Measurements from ENCODE around the gene SPATA20. TPM values are rescaled to one million over a fixed set of nuclear protein-coding genes. Genes with fewer than 3 reads are reported as not detected.

The SPATA20 gene
- total RNA-seq, 1 donor from 2014 or later: 84.1 TPM

DNA sequence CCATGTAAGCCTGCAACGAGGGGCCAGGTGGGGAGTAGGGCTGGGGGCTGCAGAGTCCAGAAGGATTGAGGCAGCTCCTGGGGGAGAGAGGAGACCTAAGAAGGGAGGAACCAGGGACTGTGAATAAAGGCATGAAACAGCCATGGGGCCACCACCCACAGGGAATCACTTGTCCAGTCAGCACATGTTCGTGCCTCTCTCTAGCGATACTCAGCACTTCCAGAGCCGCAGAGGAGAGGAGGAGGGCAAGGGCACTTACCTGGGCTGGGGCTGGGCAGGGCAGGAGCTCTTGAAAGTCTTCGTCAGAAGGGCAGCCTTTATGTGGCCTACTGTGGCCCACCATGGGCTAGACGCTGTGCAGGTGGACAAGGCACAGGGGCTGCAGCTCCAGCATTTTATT, 37.8 kb downstream of the SPATA20 start:
- Mint-ChIP-seq H3K9me3 (ENCODE audit: low read depth) (no peaks in the 10 kb centered on the region), H3K36me3 (ENCODE audit: insufficient read depth) (no peaks in the 10 kb centered on the region), H3K27me3 (peaks cover 22% of the 10 kb centered on the region), H3K4me3 (ENCODE audit: low read depth) (no peak overlapping the region), H3K4me1 (ENCODE audit: low read depth) (peaks cover 22% of the 10 kb centered on the region), H3K27ac (no peak overlapping the region)
- TF ChIP-seq, protein P1, sequence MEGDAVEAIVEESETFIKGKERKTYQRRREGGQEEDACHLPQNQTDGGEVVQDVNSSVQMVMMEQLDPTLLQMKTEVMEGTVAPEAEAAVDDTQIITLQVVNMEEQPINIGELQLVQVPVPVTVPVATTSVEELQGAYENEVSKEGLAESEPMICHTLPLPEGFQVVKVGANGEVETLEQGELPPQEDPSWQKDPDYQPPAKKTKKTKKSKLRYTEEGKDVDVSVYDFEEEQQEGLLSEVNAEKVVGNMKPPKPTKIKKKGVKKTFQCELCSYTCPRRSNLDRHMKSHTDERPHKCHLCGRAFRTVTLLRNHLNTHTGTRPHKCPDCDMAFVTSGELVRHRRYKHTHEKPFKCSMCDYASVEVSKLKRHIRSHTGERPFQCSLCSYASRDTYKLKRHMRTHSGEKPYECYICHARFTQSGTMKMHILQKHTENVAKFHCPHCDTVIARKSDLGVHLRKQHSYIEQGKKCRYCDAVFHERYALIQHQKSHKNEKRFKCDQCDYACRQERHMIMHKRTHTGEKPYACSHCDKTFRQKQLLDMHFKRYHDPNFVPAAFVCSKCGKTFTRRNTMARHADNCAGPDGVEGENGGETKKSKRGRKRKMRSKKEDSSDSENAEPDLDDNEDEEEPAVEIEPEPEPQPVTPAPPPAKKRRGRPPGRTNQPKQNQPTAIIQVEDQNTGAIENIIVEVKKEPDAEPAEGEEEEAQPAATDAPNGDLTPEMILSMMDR (IDR thresholded peaks at IDR 0.05; ENCODE audit: unreplicated experiment): no peak
- DNase-seq (ENCODE audit: low spot score, unreplicated experiment): no peak

DNA sequence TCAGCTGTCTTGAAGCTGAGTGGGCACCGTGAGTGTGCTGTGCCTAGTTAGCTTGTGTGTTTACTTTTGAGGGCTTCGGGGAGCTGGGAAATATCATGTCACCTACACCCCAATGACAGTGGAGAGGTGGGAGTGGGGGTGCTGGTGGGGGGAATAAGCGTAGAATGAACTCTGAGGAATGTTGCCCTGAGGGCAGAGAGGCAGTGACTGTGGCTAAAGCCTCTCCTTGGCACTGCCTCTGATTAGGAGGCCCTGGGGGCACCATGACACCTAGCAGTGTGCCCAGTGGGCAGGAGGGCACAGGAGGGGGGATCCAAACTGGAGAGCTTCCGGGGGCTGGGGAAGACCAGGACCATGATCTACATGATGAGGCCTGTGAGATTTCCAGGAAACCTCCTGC, 38.4 kb downstream of the SPATA20 start:
- Mint-ChIP-seq H3K27me3 (peaks cover 22% of the 10 kb centered on the region), H3K4me1 (ENCODE audit: low read depth) (peaks cover 22% of the 10 kb centered on the region), H3K4me3 (ENCODE audit: low read depth) (no peak overlapping the region), H3K36me3 (ENCODE audit: insufficient read depth) (no peaks in the 10 kb centered on the region), H3K9me3 (ENCODE audit: low read depth) (no peaks in the 10 kb centered on the region), H3K27ac (no peak overlapping the region)
- DNase-seq (ENCODE audit: low spot score, unreplicated experiment): no peak
- TF ChIP-seq, protein P1 (IDR thresholded peaks at IDR 0.05; ENCODE audit: unreplicated experiment): no peak

DNA sequence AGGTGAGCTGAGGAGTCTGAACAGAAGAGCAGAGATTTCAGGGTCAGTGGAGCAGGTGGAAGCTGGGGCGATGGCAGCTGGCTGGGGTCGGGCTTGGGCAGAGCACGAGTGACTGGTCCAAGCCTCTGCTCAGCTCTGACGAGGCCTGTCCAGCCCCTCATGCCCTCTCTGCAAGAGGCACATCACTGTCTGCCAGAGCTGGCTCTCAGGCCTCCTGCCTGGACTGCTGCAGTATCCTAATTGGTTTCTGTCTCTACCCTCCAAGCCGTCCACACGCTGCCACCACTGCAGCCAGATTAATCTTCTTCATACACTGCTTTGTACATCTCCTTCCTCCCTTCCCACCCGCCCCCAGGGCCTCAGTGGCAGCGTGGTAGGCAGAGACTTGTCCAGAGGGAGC, 38.9 kb downstream of the SPATA20 start:
- H3K36me3 Mint-ChIP-seq (ENCODE audit: insufficient read depth): no peaks in the 10 kb centered on the region

DNA sequence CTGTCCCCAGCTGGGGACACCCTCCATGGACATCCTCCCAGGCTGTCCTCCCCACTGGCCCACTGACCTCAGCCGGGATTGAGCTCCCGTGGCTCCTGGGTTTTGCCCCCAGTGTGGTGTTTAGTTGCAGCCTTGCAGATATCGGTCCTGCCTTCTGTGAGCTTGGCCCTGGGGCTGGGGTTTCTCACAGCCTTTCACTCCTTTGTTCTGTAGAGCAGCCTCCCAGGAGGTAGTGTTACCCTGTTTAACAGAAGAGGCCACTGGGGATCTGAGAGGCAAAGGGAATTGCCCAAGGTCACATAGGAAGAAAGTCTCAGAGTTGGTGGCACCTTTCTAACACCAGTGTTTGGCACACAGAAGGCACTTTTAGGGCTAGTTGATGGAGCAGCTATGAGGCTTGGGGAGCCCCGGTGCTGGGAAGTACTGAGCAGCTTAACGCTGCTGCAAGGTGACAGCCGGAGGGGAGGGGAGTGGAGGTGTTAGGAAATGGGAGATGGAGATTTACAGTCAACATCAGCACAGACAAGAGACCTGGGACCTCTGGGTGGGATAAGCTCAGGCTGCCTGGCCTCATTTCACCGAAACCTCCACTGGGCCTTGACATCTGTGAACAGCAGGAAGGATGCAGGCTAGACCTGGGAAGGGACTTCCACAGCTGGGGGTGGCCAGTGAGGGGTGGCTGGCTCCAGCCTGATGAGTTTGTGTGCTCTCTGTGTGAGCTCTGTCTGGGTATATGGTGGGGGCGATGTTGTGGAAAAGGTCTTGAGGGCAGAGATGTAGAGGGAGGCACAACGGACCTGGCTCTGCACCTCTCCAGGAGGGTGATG, 39.7 kb downstream of the SPATA20 start:
- no peak overlapping the region for H3K27ac Mint-ChIP-seq
- H3K27me3 Mint-ChIP-seq: peaks cover 22% of the 10 kb centered on the region
- no peak for DNase-seq (ENCODE audit: low spot score, unreplicated experiment)
- no peaks in the 10 kb centered on the region for H3K36me3 Mint-ChIP-seq (ENCODE audit: insufficient read depth)
- H3K4me3 Mint-ChIP-seq (ENCODE audit: low read depth): no peak overlapping the region
- H3K4me1 Mint-ChIP-seq (ENCODE audit: low read depth): peaks cover 22% of the 10 kb centered on the region
- TF ChIP-seq, protein P1 (IDR thresholded peaks at IDR 0.05; ENCODE audit: unreplicated experiment): no peak
- no peaks in the 10 kb centered on the region for H3K9me3 Mint-ChIP-seq (ENCODE audit: low read depth)

More for the DNA sequence above, 38.9 kb downstream of the SPATA20 start:
- TF ChIP-seq, protein P1 (IDR thresholded peaks at IDR 0.05; ENCODE audit: unreplicated experiment): no peak
- Mint-ChIP-seq H3K9me3 (ENCODE audit: low read depth) (no peaks in the 10 kb centered on the region), H3K27me3 (peaks cover 22% of the 10 kb centered on the region), H3K27ac (no peak overlapping the region), H3K4me3 (ENCODE audit: low read depth) (no peak overlapping the region), H3K4me1 (ENCODE audit: low read depth) (peaks cover 22% of the 10 kb centered on the region)
- DNase-seq (ENCODE audit: low spot score, unreplicated experiment): no peak

DNA sequence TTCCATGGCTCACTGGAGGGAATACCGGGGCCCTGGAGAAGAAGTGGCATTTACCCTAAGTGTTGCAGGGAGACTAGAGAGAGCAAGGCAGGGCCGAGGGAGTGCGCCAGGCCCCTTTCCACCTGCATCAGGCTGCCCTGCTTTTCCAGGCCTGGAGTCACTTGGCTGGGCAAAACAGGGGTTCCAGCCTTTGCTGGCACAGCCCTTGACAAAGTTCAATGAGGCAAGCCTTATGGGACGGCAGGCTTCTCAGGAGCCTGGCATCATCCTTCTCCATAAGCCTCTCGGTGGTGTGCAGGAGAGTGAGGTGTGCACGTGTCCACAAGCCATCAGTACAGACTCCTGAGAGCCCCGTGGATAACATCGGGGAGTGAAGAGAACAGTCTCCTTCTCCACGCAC, 40.6 kb downstream of the SPATA20 start:
- Mint-ChIP-seq H3K27ac (no peak overlapping the region), H3K9me3 (ENCODE audit: low read depth) (no peaks in the 10 kb centered on the region), H3K27me3 (peaks cover 20% of the 10 kb centered on the region), H3K4me3 (ENCODE audit: low read depth) (no peak overlapping the region), H3K4me1 (ENCODE audit: low read depth) (peaks cover 26% of the 10 kb centered on the region), H3K36me3 (ENCODE audit: insufficient read depth) (no peaks in the 10 kb centered on the region)
- TF ChIP-seq, protein P1 (IDR thresholded peaks at IDR 0.05; ENCODE audit: unreplicated experiment): no peak
- DNase-seq (ENCODE audit: low spot score, unreplicated experiment): no peak
